ENCODE data around the gene SMARCC2.

SMARCC2 gene

DNA sequence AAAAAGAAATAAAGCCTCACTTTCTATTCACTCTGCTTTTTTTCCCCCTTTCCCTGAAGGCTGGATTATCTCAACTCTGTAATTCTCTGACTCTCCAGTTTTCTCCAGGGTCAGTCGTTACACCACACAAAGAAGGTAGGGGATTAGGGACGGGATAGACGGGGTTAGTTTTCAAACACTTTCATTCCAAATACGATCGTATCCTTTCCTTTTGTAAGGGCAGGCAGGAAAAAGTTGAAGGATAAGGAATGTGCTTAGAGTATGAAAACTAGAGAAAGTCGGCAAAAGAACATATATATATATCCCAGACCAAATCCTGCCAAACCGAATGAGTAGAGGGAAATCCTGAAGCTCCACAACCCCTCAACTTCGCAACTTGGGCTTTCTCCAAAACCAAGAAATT lies 61.8 kb downstream of the SMARCC2 start:
- no peak for DNase-seq (ENCODE audit: low read depth)
- in situ Hi-C loops (cut with HindIII; ENCODE audit: low sequenced_read_pairs): loop anchor here (5.0 to 10.0 kb wide), 2 partner anchors 47 to 95 kb away; partner anchors contain the start of genes NABP2 and RNF41
- H3K4me3 ChIP-seq (ENCODE audit: low read depth, low read length): peak overlapping the region; percentile 38
- TF ChIP-seq, protein P1, sequence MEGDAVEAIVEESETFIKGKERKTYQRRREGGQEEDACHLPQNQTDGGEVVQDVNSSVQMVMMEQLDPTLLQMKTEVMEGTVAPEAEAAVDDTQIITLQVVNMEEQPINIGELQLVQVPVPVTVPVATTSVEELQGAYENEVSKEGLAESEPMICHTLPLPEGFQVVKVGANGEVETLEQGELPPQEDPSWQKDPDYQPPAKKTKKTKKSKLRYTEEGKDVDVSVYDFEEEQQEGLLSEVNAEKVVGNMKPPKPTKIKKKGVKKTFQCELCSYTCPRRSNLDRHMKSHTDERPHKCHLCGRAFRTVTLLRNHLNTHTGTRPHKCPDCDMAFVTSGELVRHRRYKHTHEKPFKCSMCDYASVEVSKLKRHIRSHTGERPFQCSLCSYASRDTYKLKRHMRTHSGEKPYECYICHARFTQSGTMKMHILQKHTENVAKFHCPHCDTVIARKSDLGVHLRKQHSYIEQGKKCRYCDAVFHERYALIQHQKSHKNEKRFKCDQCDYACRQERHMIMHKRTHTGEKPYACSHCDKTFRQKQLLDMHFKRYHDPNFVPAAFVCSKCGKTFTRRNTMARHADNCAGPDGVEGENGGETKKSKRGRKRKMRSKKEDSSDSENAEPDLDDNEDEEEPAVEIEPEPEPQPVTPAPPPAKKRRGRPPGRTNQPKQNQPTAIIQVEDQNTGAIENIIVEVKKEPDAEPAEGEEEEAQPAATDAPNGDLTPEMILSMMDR (IDR thresholded peaks at IDR 0.05; ENCODE audit: low read depth, low read length, missing control alignments): no peak

DNA sequence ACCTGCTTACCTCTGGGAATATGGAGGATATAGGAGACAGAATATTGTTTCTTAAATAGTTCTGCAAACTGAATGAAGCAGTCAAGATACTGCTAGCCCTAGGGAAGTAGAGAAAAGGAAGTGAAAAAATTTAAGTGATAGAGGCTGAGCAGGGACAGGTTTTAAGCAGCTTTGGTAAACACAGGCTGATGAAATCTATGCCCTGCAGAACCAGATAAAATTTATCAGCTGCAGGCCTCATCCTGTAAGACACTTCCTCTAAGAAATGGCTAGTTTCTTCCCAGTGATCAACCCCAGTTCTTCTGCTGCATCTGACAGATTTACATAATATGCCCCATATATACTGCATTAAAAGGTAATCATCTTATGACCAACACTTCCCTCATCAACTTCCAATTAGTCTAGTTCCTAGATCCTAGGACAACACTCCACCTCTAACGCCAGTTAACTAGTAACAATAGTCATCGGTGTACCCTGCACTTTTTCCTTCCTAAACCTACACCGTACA lies 62.5 kb downstream of the SMARCC2 start:
- no peak for DNase-seq (ENCODE audit: low read depth)
- in situ Hi-C loops (cut with HindIII; ENCODE audit: low sequenced_read_pairs): loop anchor here (5.0 to 10.0 kb wide), 2 partner anchors 48 to 96 kb away; partner anchors contain the start of genes NABP2 and RNF41
- no peak overlapping the region for H3K4me3 ChIP-seq (ENCODE audit: low read depth, low read length)
- TF ChIP-seq, protein P1 (IDR thresholded peaks at IDR 0.05; ENCODE audit: low read depth, low read length, missing control alignments): no peak

DNA sequence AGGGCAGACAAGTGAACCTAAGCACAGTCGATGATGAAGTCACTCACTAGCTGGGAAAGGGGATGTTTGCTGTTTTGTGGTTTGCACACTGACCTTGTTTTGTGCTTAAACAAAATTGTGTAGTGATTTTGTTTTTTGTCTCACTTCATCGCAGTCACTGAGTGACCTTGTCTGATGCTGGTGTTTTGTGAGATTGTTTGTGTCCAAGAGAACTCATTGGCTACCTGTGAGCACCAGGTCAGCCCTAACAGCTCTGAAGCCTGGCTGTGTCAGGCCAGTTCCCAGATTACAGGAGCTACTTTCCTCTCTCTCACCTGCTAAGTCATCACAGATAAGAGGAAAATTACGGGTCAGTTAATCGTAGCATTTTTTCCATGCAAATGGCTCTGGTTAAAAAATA lies 65.2 kb downstream of the SMARCC2 start:
- TF ChIP-seq, protein P1 (IDR thresholded peaks at IDR 0.05; ENCODE audit: low read depth, low read length, missing control alignments): no peak
- DNase-seq (ENCODE audit: low read depth): no peak
- in situ Hi-C loops (cut with HindIII; ENCODE audit: low sequenced_read_pairs): loop anchor here (10.0 kb wide), 1 partner anchor 51 kb away; no protein-coding TSS in a partner anchor
- H3K4me3 ChIP-seq (ENCODE audit: low read depth, low read length): no peak overlapping the region

DNA sequence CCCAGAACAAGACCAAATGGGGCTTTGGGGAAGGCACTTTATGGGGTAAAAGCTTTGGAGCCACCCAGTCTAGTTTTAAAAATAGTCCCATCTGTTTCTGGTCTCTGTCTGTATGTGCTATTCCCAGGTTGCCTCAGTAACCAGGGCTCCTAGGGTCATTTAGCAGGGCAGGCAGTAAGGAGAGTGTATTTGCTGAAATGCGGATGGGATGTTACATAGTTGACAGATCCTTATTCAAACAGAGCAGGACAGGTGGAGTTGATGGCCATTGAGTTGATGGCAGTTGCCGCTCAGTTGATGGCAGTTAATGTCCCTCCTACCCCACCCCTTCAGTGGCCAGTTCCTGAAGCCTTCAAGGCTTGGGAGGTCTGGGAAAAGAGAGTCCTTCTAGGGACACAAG lies 66.6 kb downstream of the SMARCC2 start:
- TF ChIP-seq, protein P1 (IDR thresholded peaks at IDR 0.05; ENCODE audit: low read depth, low read length, missing control alignments): no peak
- DNase-seq (ENCODE audit: low read depth): no peak
- in situ Hi-C loops (cut with HindIII; ENCODE audit: low sequenced_read_pairs): loop anchor here (10.0 kb wide), 1 partner anchor 52 kb away; no protein-coding TSS in a partner anchor
- H3K4me3 ChIP-seq (ENCODE audit: low read depth, low read length): no peak overlapping the region

DNA sequence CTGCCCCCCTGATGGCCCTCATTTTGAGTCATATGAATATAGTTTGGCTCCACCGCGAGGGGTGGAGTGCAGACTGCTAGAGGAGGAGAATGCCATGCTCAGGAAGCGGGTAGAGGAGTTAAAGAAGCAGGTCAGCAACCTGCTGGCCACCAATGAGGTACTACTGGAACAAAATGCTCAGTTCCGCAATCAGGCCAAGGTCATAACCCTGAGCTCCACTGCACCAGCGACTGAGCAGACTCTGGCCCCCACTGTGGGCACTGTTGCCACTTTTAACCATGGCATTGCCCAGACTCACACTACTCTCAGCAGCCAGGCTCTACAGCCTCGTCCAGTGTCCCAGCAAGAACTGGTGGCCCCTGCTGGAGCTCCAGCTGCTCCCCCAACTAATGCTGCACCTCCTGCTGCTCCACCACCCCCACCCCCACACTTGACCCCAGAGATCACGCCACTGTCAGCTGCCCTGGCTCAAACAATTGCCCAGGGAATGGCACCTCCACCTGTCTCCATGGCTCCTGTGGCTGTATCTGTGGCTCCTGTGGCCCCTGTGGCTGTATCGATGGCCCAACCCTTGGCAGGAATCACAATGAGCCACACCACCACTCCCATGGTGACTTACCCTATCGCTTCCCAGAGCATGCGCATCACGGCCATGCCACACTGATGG lies 67.9 kb downstream of the SMARCC2 start:
- in situ Hi-C loops (cut with HindIII; ENCODE audit: low sequenced_read_pairs): loop anchor here (10.0 kb wide), 1 partner anchor 53 kb away; no protein-coding TSS in a partner anchor
- TF ChIP-seq, protein P1 (IDR thresholded peaks at IDR 0.05; ENCODE audit: low read depth, low read length, missing control alignments): no peak
- DNase-seq (ENCODE audit: low read depth): no peak
- no peak overlapping the region for H3K4me3 ChIP-seq (ENCODE audit: low read depth, low read length)

DNA sequence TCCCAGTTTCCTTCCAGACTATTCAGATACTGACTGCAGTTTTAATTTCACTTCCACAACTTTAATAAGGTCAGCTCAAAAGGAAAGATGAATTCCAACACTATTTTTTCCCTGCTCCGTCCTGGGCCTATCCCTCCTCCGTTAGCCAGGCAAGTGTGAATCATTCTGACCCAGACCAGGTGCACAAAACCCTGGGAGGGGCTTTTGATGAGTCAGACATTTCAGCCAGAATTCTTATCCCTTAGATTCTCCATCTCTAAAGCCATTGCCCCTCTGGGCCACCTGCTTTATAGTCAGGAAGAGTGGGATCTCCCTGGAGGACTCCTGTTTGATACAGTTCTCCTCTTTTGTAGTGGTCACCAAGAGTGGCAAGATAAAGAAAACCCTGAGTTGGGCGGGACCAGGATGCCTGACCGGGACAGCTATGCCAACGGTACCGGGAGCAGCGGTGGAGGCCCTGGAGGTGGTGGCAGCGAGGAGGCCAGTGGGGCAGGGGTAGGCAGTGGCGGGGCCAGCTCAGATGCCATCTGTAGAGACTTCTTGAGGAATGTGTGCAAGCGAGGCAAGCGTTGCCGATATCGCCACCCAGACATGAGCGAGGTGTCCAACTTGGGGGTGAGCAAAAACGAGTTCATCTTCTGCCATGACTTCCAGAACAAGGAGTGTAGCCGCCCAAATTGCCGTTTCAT lies 69.0 kb downstream of the SMARCC2 start:
- in situ Hi-C loops (cut with HindIII; ENCODE audit: low sequenced_read_pairs): loop anchor here (10.0 kb wide), 1 partner anchor 54 kb away; no protein-coding TSS in a partner anchor
- no peak overlapping the region for H3K4me3 ChIP-seq (ENCODE audit: low read depth, low read length)
- no peak for DNase-seq (ENCODE audit: low read depth)
- TF ChIP-seq, protein P1 (IDR thresholded peaks at IDR 0.05; ENCODE audit: low read depth, low read length, missing control alignments): no peak
